ENCODE data around the gene PRTFDC1.

DNA sequence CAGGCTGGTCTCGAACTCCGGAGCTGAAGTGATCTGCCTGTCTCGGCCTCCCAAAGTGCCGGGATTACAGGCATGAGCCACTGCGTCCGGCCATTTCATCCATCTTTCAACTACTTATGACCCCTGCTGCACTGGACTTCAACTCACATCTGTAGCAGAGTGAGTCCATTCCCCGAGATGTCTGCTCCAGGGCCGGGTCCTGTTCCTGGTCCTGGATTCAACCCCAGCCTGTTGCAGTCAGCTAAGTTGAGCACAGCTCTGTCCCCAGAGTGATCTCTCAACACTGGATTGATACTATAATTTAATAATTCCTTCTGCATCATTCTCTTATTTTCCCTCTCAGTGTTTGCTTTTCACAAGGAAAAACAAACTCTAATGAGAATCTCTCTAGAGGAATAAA, 25.8 kb downstream of the PRTFDC1 start:
- no peak for TF ChIP-seq POLR2A (IDR thresholded peaks at IDR 0.05; ENCODE audit: low read depth, low read length)
- no peak for TF ChIP-seq POLR2AphosphoS5 (IDR thresholded peaks at IDR 0.05; ENCODE audit: low read depth, low read length)

All from GM12892 (cell line).